Mesothelial cell of epicardium (in vitro differentiated cells): ENCODE measurements around the gene MRFAP1. TPM values are rescaled to one million over a fixed set of nuclear protein-coding genes. Genes with fewer than 3 reads are reported as not detected.

Experiments
- DNase-seq, 2 experiments: peaks; one replicate each; pipeline ENCODE4 v3.0.0; 2021; ENCODE audit warnings: low spot score in 2 of 2; ENCODE audit not compliant: unreplicated experiment in 2 of 2
- H3K27ac Mint-ChIP-seq: 2 replicates; pipeline ENCODE4 v1.8.0; 2021; ENCODE audit warnings: mixed read lengths
- H3K27me3 Mint-ChIP-seq: 2 replicates; pipeline ENCODE4 v1.8.0; 2021; ENCODE audit warnings: low read depth, mixed read lengths
- H3K36me3 Mint-ChIP-seq: 2 replicates; pipeline ENCODE4 v1.8.0; 2021; ENCODE audit warnings: mixed read lengths
- H3K4me1 Mint-ChIP-seq: 2 replicates; pipeline ENCODE4 v1.8.0; 2021; ENCODE audit warnings: mixed read lengths
- H3K4me3 Mint-ChIP-seq: 2 replicates; pipeline ENCODE4 v1.8.0; 2021; ENCODE audit warnings: mild to moderate bottlenecking, moderate library complexity, mixed read lengths
- H3K9me3 Mint-ChIP-seq: 2 replicates; pipeline ENCODE4 v1.8.0; 2021; ENCODE audit warnings: mixed read lengths
- CTCF ChIP-seq: fragments of 200-600 bp; sonication (generic); IDR thresholded peaks from one replicate; pipeline ENCODE4 v1.5.0; 2021; ENCODE audit warnings: antibody characterized with exemption; ENCODE audit not compliant: unreplicated experiment
- total RNA-seq: library from RNA; stranded (reverse); gene quantifications from 3 replicates; pipeline ENCODE4 v1.2.1, GENCODE V29; 2021

The MRFAP1 gene
- total RNA-seq, result 242 to 249 TPM (median 246 TPM) in 3 replicates

DNA sequence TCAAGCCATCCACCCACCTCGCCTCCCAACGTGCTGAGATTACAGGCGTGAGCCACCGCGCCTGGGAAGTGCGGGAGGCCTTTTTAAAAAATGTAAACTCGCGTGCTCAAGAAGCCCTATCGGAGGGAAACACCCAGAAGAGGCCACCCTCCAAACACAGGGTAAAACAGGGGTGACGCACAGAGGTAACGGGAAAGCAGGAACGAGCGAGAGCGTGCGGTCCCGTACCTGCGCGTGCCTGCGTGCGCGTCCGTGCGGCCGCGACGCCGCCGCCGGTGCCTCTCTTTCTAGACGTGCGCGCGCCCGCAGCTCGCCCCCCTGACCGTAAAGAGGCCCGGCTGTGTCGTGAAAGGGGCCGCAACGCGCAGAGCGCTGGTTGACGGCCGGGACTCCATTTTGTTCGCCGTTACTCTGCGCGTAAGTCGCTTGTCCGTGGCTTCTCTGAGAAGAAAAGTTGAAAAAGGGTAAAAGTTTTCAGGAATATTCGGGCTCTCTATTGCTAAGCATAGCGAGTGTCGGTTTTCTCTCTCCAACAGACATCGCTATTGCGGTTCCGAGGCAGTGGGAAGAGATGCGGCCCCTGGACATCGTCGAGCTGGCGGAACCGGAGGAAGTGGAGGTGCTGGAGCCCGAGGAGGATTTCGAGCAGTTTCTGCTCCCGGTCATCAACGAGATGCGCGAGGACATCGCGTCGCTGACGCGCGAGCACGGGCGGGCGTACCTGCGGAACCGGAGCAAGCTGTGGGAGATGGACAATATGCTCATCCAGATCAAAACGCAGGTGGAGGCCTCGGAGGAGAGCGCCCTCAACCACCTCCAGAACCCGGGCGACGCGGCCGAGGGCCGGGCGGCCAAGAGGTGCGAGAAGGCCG lies at the start of gene MRFAP1:
Gene MRFAP1 (plus strand): TSS at position 394 of the 872 bp plus-strand sequence. CDS start 178 bp downstream, at position 572.
- peaks cover 29% of the 10 kb centered on the region for H3K4me1 Mint-ChIP-seq
- no peaks in the 10 kb centered on the region for H3K27me3 Mint-ChIP-seq
- H3K4me3 Mint-ChIP-seq, result peak within 1 kb of the TSS; percentile 99
- no peaks in the 10 kb centered on the region for H3K9me3 Mint-ChIP-seq
- H3K27ac Mint-ChIP-seq, result peak within 1 kb of the TSS; percentile 100
- peaks cover 17% of the 10 kb centered on the region for H3K36me3 Mint-ChIP-seq
- TF ChIP-seq CTCF, result no peak
- DNase-seq, result peak; percentile 84 to 91

GRCh38 chr4:6591313-6591712 lies 49.2 kb upstream of the MRFAP1 start:
- Mint-ChIP-seq H3K27me3 (no peaks in the 10 kb centered on the region), H3K4me1 (no peaks in the 10 kb centered on the region), H3K9me3 (no peaks in the 10 kb centered on the region), H3K4me3 (no peak overlapping the region), H3K36me3 (peaks cover 4% of the 10 kb centered on the region), H3K27ac (no peak overlapping the region)
- no peak for DNase-seq
- no peak for TF ChIP-seq CTCF

DNA sequence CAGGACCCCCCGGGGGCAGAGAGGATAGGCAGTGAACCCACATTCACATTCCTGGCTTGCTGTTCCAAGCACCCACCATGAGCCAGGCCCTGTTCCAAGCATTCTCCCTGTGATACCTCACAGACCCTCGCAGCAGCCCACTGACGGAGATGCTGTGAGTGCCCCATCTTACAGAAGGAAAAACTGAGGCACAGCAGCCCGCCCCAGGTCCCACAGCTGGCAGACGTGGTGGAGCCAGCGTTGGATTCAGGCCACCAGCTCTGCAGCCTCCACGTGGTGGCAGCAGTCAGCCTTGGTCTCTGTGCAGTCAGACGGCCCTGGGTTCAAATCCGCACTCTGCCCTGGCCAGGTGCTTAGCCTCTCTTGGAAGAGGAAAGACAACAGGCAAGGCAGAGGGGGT lies 48.7 kb upstream of the MRFAP1 start:
- no peaks in the 10 kb centered on the region for H3K4me1 Mint-ChIP-seq
- no peak for TF ChIP-seq CTCF
- DNase-seq, result no peak
- H3K27me3 Mint-ChIP-seq, result no peaks in the 10 kb centered on the region
- H3K27ac Mint-ChIP-seq, result no peak overlapping the region
- H3K4me3 Mint-ChIP-seq, result no peak overlapping the region
- H3K9me3 Mint-ChIP-seq, result no peaks in the 10 kb centered on the region
- peaks cover 4% of the 10 kb centered on the region for H3K36me3 Mint-ChIP-seq

DNA sequence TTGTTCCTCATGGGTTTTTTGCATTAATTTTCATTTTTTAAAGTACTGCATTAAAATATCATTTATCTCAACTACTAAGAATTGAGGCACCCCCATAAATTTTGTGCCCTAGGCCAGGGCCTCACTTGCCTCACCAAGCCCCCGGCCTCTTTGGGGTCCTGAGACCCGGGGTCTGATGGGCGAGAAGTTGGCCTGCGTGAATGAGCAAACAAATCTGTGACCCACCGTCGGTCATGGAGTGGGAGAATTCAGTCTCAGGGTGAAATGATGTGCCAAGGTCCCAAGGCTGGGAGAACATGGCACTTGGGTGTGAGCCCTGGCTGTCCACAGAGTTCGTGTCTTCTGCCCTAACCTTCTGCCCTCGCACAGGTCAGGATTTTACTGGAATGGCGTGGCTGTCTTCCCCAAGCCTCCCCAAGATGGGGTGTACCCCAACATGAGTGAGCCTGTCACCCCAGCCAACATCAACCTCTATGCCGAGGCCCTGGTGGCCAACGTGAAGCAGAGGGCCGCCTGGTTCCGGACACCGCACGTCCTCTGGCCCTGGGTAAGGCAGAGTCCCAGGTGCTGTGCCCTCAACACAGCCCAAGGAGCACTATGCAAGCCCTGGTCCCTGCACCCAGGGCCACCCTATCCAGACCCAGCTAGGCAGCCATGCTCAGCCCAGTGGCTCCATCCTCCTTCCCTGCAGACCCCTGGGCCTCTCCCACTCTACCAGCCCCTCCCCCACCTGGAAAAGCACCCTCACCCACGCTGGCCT lies 47.5 kb upstream of the MRFAP1 start:
- Mint-ChIP-seq H3K9me3 (no peaks in the 10 kb centered on the region), H3K4me1 (no peaks in the 10 kb centered on the region), H3K27ac (no peak overlapping the region), H3K36me3 (peaks cover 4% of the 10 kb centered on the region), H3K27me3 (no peaks in the 10 kb centered on the region), H3K4me3 (no peak overlapping the region)
- no peak for TF ChIP-seq CTCF
- no peak for DNase-seq

GRCh38 chr4:6594341-6594740 lies 46.1 kb upstream of the MRFAP1 start:
- Mint-ChIP-seq H3K27me3 (no peaks in the 10 kb centered on the region), H3K4me1 (no peaks in the 10 kb centered on the region), H3K4me3 (no peak overlapping the region), H3K27ac (no peak overlapping the region), H3K9me3 (no peaks in the 10 kb centered on the region), H3K36me3 (peaks cover 4% of the 10 kb centered on the region)
- TF ChIP-seq CTCF, result no peak
- no peak for DNase-seq
